ENCODE results near the gene WWOX.

Gene WWOX

GRCh38 chr16:79008869-79009179 lies 909.4 kb downstream of the WWOX start:
- TF ChIP-seq ZFP30 (CRISPR knock-in tag; IDR thresholded peaks at IDR 0.05) (no peak), BACH2 (CRISPR knock-in tag; IDR thresholded peaks at IDR 0.05; ENCODE audit: borderline replicate concordance) (no peak), RARB (CRISPR knock-in tag; IDR thresholded peaks at IDR 0.05) (no peak), ZFP3 (CRISPR knock-in tag; IDR thresholded peaks at IDR 0.05) (no peak), ZNF565 (CRISPR knock-in tag; conservative IDR thresholded peaks at IDR 0.05; ENCODE audit: low read depth) (no peak), ESRRG (CRISPR knock-in tag; IDR thresholded peaks at IDR 0.05) (no peak), ZNF70 (CRISPR knock-in tag; IDR thresholded peaks at IDR 0.05) (no peak), TCF4 (CRISPR knock-in tag; IDR thresholded peaks at IDR 0.05; ENCODE audit: borderline replicate concordance) (no peak), ZC3H10 (CRISPR knock-in tag; IDR thresholded peaks at IDR 0.05) (no peak), ARNTL (CRISPR knock-in tag; IDR thresholded peaks at IDR 0.05; ENCODE audit: borderline replicate concordance, low read depth) (no peak)
- TF ChIP-seq, protein P1, sequence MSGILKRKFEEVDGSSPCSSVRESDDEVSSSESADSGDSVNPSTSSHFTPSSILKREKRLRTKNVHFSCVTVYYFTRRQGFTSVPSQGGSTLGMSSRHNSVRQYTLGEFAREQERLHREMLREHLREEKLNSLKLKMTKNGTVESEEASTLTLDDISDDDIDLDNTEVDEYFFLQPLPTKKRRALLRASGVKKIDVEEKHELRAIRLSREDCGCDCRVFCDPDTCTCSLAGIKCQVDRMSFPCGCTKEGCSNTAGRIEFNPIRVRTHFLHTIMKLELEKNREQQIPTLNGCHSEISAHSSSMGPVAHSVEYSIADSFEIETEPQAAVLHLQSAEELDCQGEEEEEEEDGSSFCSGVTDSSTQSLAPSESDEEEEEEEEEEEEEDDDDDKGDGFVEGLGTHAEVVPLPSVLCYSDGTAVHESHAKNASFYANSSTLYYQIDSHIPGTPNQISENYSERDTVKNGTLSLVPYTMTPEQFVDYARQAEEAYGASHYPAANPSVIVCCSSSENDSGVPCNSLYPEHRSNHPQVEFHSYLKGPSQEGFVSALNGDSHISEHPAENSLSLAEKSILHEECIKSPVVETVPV (CRISPR knock-in tag; IDR thresholded peaks at IDR 0.05), result no peak
- TF ChIP-seq, protein P2, sequence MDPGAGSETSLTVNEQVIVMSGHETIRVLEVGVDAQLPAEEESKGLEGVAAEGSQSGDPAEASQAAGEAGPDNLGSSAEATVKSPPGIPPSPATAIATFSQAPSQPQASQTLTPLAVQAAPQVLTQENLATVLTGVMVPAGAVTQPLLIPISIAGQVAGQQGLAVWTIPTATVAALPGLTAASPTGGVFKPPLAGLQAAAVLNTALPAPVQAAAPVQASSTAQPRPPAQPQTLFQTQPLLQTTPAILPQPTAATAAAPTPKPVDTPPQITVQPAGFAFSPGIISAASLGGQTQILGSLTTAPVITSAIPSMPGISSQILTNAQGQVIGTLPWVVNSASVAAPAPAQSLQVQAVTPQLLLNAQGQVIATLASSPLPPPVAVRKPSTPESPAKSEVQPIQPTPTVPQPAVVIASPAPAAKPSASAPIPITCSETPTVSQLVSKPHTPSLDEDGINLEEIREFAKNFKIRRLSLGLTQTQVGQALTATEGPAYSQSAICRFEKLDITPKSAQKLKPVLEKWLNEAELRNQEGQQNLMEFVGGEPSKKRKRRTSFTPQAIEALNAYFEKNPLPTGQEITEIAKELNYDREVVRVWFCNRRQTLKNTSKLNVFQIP (CRISPR knock-in tag; IDR thresholded peaks at IDR 0.05; ENCODE audit: borderline replicate concordance, low read depth), result no peak
- no peak for ATAC-seq

DNA sequence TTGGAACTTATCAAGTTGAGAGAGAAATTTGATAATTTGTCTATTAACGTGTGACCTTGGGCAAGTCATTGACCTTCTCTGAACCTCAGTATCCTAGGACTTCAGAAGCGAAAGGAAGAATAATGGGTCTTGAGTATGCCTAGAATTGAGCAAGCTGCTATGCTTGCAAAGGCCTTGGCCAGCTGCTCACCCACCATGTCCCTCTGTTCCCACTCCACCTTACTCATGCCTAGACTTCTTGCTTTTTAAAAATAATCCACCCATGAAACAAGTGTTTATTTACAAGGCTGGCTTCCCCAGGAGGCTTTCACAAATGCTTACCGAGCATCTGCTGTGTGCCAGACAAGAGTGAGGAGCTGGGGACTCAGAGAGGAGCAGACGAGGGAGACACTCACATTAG lies 910.4 kb downstream of the WWOX start:
- TF ChIP-seq RARB (CRISPR knock-in tag; IDR thresholded peaks at IDR 0.05) (no peak), ZFP30 (CRISPR knock-in tag; IDR thresholded peaks at IDR 0.05) (no peak), ARNTL (CRISPR knock-in tag; IDR thresholded peaks at IDR 0.05; ENCODE audit: borderline replicate concordance, low read depth) (no peak), SNAI2 (CRISPR knock-in tag; IDR thresholded peaks at IDR 0.05) (no peak), OSR1 (CRISPR knock-in tag; IDR thresholded peaks at IDR 0.05) (no peak), TOX (CRISPR knock-in tag; IDR thresholded peaks at IDR 0.05; ENCODE audit: borderline replicate concordance) (no peak), ZNF8 (CRISPR knock-in tag; IDR thresholded peaks at IDR 0.05) (no peak), CSDC2 (CRISPR knock-in tag; IDR thresholded peaks at IDR 0.05) (no peak), BACH2 (CRISPR knock-in tag; IDR thresholded peaks at IDR 0.05; ENCODE audit: borderline replicate concordance) (no peak), TCF4 (CRISPR knock-in tag; IDR thresholded peaks at IDR 0.05; ENCODE audit: borderline replicate concordance) (no peak), ESRRG (CRISPR knock-in tag; IDR thresholded peaks at IDR 0.05) (no peak), GLIS3 (CRISPR knock-in tag; IDR thresholded peaks at IDR 0.05) (no peak), ZC3H10 (CRISPR knock-in tag; IDR thresholded peaks at IDR 0.05) (no peak), ZNF565 (CRISPR knock-in tag; conservative IDR thresholded peaks at IDR 0.05; ENCODE audit: low read depth) (no peak), CREB5 (CRISPR knock-in tag; IDR thresholded peaks at IDR 0.05; ENCODE audit: low read depth) (no peak), TSHZ2 (CRISPR knock-in tag; IDR thresholded peaks at IDR 0.05) (no peak), ISL1 (CRISPR knock-in tag; IDR thresholded peaks at IDR 0.05) (no peak), ZNF70 (CRISPR knock-in tag; IDR thresholded peaks at IDR 0.05) (no peak)
- TF ChIP-seq, protein P3, sequence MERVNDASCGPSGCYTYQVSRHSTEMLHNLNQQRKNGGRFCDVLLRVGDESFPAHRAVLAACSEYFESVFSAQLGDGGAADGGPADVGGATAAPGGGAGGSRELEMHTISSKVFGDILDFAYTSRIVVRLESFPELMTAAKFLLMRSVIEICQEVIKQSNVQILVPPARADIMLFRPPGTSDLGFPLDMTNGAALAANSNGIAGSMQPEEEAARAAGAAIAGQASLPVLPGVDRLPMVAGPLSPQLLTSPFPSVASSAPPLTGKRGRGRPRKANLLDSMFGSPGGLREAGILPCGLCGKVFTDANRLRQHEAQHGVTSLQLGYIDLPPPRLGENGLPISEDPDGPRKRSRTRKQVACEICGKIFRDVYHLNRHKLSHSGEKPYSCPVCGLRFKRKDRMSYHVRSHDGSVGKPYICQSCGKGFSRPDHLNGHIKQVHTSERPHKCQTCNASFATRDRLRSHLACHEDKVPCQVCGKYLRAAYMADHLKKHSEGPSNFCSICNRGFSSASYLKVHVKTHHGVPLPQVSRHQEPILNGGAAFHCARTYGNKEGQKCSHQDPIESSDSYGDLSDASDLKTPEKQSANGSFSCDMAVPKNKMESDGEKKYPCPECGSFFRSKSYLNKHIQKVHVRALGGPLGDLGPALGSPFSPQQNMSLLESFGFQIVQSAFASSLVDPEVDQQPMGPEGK (CRISPR knock-in tag; IDR thresholded peaks at IDR 0.05; ENCODE audit: borderline replicate concordance), result no peak
- no peak for ATAC-seq

DNA sequence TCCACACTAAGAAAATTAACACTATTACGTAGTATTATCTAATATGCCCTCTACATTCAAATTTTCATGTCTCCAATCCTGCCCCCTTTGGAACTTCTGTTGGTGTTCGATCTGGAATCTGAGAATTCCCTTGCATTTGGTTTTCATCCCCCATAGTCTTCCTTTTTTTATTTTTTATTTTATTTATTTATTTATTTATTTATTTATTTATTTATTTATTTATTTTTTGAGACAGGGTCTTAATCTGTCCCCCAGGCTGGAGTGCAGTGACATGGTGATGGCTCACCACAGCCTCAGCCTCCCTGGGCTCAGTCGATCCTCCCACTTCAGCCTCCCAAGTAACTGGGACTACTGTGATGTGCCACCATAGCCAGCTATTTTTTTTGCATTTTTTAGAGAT lies 911.8 kb downstream of the WWOX start:
- no peak for ATAC-seq
- TF ChIP-seq, protein P2 (CRISPR knock-in tag; IDR thresholded peaks at IDR 0.05; ENCODE audit: borderline replicate concordance, low read depth), result no peak
- TF ChIP-seq ZNF8 (CRISPR knock-in tag; IDR thresholded peaks at IDR 0.05) (no peak), ARNTL (CRISPR knock-in tag; IDR thresholded peaks at IDR 0.05; ENCODE audit: borderline replicate concordance, low read depth) (no peak), TCF4 (CRISPR knock-in tag; IDR thresholded peaks at IDR 0.05; ENCODE audit: borderline replicate concordance) (no peak), ESRRG (CRISPR knock-in tag; IDR thresholded peaks at IDR 0.05) (no peak), ZFP30 (CRISPR knock-in tag; IDR thresholded peaks at IDR 0.05) (no peak), OSR1 (CRISPR knock-in tag; IDR thresholded peaks at IDR 0.05) (no peak)

Data from SK-N-SH treated with all-trans-retinoic acid at 6 μM for 48 hours (cell line).